ENCODE results near the gene GNB1L. TPM values are rescaled to one million over a fixed set of nuclear protein-coding genes. Genes with fewer than 3 reads are reported as not detected.

GNB1L gene
- total RNA-seq, 1 experiment from 2014 or later, result 17.9 TPM

DNA sequence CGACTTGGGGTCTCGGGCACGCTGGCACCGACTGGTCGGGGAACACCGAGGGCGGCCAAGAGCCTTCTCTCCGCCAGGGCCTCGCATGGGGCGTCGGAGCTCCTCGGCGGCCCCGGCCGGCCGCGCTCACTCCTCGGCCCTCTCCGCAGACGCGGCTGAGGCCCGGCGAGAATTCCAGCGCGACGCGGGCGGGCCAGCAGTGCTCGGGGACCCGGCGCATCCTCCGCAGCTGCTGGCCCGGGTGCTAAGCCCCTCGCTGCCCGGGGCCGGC is 88.5 kb downstream of the GNB1L start:
- ChIA-PET POLR2A (ENCODE audit: low non-redundant PET) (no interaction called here), CTCF (no interaction called here)
- Histone ChIP-seq H3K36me3 (ENCODE audit: insufficient read depth, low read length, poor library complexity, severe bottlenecking) (no peaks in the 10 kb centered on the region), H3K4me3 (ENCODE audit: low read depth, low read length, poor library complexity, severe bottlenecking) (peak overlapping the region; percentile 31), H3K9me3 (ENCODE audit: low read depth, low read length, poor library complexity, severe bottlenecking) (no peaks in the 10 kb centered on the region), H3K4me1 (ENCODE audit: insufficient read depth, low read length, poor library complexity, severe bottlenecking) (no peaks in the 10 kb centered on the region), H3K27me3 (replicated peaks; ENCODE audit: insufficient read depth, low read depth, low read length, poor library complexity) (peaks cover 38% of the 10 kb centered on the region), H3K27ac (ENCODE audit: low read depth, low read length, poor library complexity, severe bottlenecking) (no peak overlapping the region)
- DNase-seq (ENCODE audit: low spot score), result peak; percentile 33
- TF ChIP-seq EZH2 (IDR thresholded peaks at IDR 0.05; ENCODE audit: borderline replicate concordance, low read depth, low read length, poor library complexity, severe bottlenecking) (no peak), CTCF (conservative IDR thresholded peaks at IDR 0.05; ENCODE audit: low read depth, low read length) (no peak)
- BruUV-seq (replicated peaks), result no TSS peak
- intact Hi-C loops (cut with micrococcal nuclease; ENCODE audit: unreplicated experiment), result no loop called here

DNA sequence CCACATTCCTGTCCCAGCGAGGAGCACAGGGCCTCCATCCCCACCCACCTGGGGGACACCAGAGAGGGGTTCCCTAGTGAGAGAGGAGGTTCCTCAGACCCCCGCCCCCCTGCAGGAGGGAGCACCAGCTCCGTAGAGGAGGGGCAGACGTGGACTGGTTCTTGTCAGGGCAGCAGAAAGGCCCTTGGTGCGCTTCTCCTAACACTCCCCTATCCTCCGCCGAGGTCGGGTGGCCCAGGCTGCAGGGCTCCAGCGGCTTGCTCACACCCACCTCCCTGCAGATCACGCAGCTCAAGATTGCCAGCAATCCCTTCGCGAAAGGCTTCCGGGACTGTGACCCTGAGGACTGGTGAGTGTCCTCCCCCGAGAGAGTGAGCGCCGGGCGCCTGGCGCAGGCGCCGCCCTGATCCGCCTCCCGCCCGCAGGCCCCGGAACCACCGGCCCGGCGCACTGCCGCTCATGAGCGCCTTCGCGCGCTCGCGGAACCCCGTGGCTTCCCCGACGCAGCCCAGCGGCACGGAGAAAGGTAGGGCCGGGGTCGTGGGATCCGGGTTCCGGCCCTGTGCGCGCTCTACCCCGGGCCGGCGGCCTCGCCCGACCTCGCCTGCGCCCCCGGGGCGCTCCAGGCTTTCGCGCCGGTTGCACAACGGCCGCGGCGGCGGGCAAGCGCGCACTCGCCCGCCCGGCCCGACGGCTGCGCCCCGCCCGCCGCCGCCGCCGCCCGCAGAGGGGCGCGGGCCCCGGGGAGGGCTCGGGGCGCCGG is 89.0 kb downstream of the GNB1L start:
- Histone ChIP-seq H3K36me3 (ENCODE audit: insufficient read depth, low read length, poor library complexity, severe bottlenecking) (no peaks in the 10 kb centered on the region), H3K4me3 (ENCODE audit: low read depth, low read length, poor library complexity, severe bottlenecking) (no peak overlapping the region), H3K27ac (ENCODE audit: low read depth, low read length, poor library complexity, severe bottlenecking) (no peak overlapping the region), H3K9me3 (ENCODE audit: low read depth, low read length, poor library complexity, severe bottlenecking) (no peaks in the 10 kb centered on the region), H3K27me3 (replicated peaks; ENCODE audit: insufficient read depth, low read depth, low read length, poor library complexity) (peaks cover 38% of the 10 kb centered on the region), H3K4me1 (ENCODE audit: insufficient read depth, low read length, poor library complexity, severe bottlenecking) (no peaks in the 10 kb centered on the region)
- POLR2A ChIA-PET (ENCODE audit: low non-redundant PET), result no interaction called here
- no TSS peak for BruUV-seq (replicated peaks)
- intact Hi-C loops (cut with micrococcal nuclease; ENCODE audit: unreplicated experiment), result no loop called here
- DNase-seq (ENCODE audit: low spot score), result no peak
- TF ChIP-seq EZH2 (IDR thresholded peaks at IDR 0.05; ENCODE audit: borderline replicate concordance, low read depth, low read length, poor library complexity, severe bottlenecking), result no peak
- TF ChIP-seq CTCF (conservative IDR thresholded peaks at IDR 0.05; ENCODE audit: low read depth, low read length), result no peak
- CTCF ChIA-PET, result no interaction called here

GRCh38 chr22:19764636-19765476 is 89.8 kb downstream of the GNB1L start:
- POLR2A ChIA-PET (ENCODE audit: low non-redundant PET), result no interaction called here
- CTCF ChIA-PET, result interaction anchor here (0.7 kb wide), 1 partner anchor 14 kb away, joined by 3 read pairs; no protein-coding TSS in a partner anchor
- peaks cover 42% of the 10 kb centered on the region for H3K27me3 ChIP-seq (replicated peaks; ENCODE audit: insufficient read depth, low read depth, low read length, poor library complexity)
- no peaks in the 10 kb centered on the region for H3K36me3 ChIP-seq (ENCODE audit: insufficient read depth, low read length, poor library complexity, severe bottlenecking)
- BruUV-seq (replicated peaks), result no TSS peak
- TF ChIP-seq EZH2 (IDR thresholded peaks at IDR 0.05; ENCODE audit: borderline replicate concordance, low read depth, low read length, poor library complexity, severe bottlenecking), result no peak
- TF ChIP-seq CTCF (conservative IDR thresholded peaks at IDR 0.05; ENCODE audit: low read depth, low read length), result no peak
- H3K4me1 ChIP-seq (ENCODE audit: insufficient read depth, low read length, poor library complexity, severe bottlenecking), result no peaks in the 10 kb centered on the region
- intact Hi-C loops (cut with micrococcal nuclease; ENCODE audit: unreplicated experiment), result no loop called here
- no peak overlapping the region for H3K4me3 ChIP-seq (ENCODE audit: low read depth, low read length, poor library complexity, severe bottlenecking)
- no peak for DNase-seq (ENCODE audit: low spot score)
- no peak overlapping the region for H3K27ac ChIP-seq (ENCODE audit: low read depth, low read length, poor library complexity, severe bottlenecking)
- no peaks in the 10 kb centered on the region for H3K9me3 ChIP-seq (ENCODE audit: low read depth, low read length, poor library complexity, severe bottlenecking)

All from A673 (cell line).